Adipocyte (in vitro differentiated cells): ENCODE data around the gene THAP4.

Experiments
- DNase-seq: peaks from one replicate; pipeline ENCODE4 v3.0.0-alpha.2; 2015; ENCODE audit warnings: low read depth
- H3K27me3 ChIP-seq: replicated peaks from 2 replicates; pipeline ENCODE4 v1.7.0; 2013; ENCODE audit warnings: mild to moderate bottlenecking, low read length, moderate library complexity; ENCODE audit not compliant: control insufficient read depth, insufficient read depth
- H3K36me3 ChIP-seq: 2 replicates; pipeline ENCODE4 v1.7.0; 2013; ENCODE audit warnings: low read length, mild to moderate bottlenecking, moderate library complexity; ENCODE audit not compliant: control insufficient read depth, insufficient read depth, severe bottlenecking
- H3K4me1 ChIP-seq: 2 replicates; pipeline ENCODE4 v1.7.0; 2013; ENCODE audit warnings: mild to moderate bottlenecking, low read length, moderate library complexity; ENCODE audit not compliant: control insufficient read depth, insufficient read depth
- H3K4me3 ChIP-seq: 2 replicates; pipeline ENCODE4 v1.7.0; 2013; ENCODE audit warnings: mild to moderate bottlenecking, low read length, moderate library complexity
- H3K9ac ChIP-seq: 2 replicates; pipeline ENCODE4 v1.7.0; 2013; ENCODE audit warnings: mild to moderate bottlenecking, low read length, moderate library complexity
- H3K9me3 ChIP-seq: 2 replicates; pipeline ENCODE4 v1.7.0; 2013; ENCODE audit warnings: mild to moderate bottlenecking, low read length, moderate library complexity; ENCODE audit not compliant: control insufficient read depth

The THAP4 gene

GRCh38 chr2:241607162-241607885 is 29.6 kb downstream of the THAP4 start:
- Histone ChIP-seq H3K27me3 (no peaks in the 10 kb centered on the region), H3K36me3 (peaks cover 33% of the 10 kb centered on the region), H3K9me3 (no peaks in the 10 kb centered on the region), H3K9ac (no peak overlapping the region), H3K4me1 (peaks cover 13% of the 10 kb centered on the region), H3K4me3 (no peak overlapping the region)
- DNase-seq, result no peak

- Histone ChIP-seq H3K4me1 (peaks cover 11% of the 10 kb centered on the region), H3K4me3 (no peak overlapping the region), H3K9me3 (no peaks in the 10 kb centered on the region), H3K36me3 (peaks cover 41% of the 10 kb centered on the region), H3K27me3 (no peaks in the 10 kb centered on the region), H3K9ac (no peak overlapping the region)
- no peak for DNase-seq
These were observed 30.8 kb downstream of the THAP4 start for GRCh38 chr2:241606186-241606585.

- Histone ChIP-seq H3K4me1 (peaks cover under 1% of the 10 kb centered on the region), H3K9me3 (no peaks in the 10 kb centered on the region), H3K36me3 (peaks cover 57% of the 10 kb centered on the region), H3K27me3 (no peaks in the 10 kb centered on the region), H3K9ac (no peak overlapping the region), H3K4me3 (no peak overlapping the region)
- DNase-seq, result no peak
These were observed 33.3 kb downstream of the THAP4 start for GRCh38 chr2:241603686-241604085.

GRCh38 chr2:241602720-241603119 is 34.2 kb downstream of the THAP4 start:
- Histone ChIP-seq H3K4me3 (no peak overlapping the region), H3K36me3 (peaks cover 57% of the 10 kb centered on the region)

GRCh38 chr2:241601841-241602240 is 35.1 kb downstream of the THAP4 start:
- Histone ChIP-seq H3K36me3 (peaks cover 63% of the 10 kb centered on the region), H3K4me1 (peaks cover 13% of the 10 kb centered on the region)

More at GRCh38 chr2:241602720-241603119, 34.2 kb downstream of the THAP4 start:
- Histone ChIP-seq H3K9ac (no peak overlapping the region), H3K4me1 (peaks cover 10% of the 10 kb centered on the region), H3K9me3 (no peaks in the 10 kb centered on the region), H3K27me3 (no peaks in the 10 kb centered on the region)
- DNase-seq, result no peak

GRCh38 chr2:241599615-241600014 is 37.3 kb downstream of the THAP4 start:
- DNase-seq, result no peak

More at GRCh38 chr2:241601841-241602240, 35.1 kb downstream of the THAP4 start:
- H3K4me3 ChIP-seq, result no peak overlapping the region
- no peak overlapping the region for H3K9ac ChIP-seq
- H3K9me3 ChIP-seq, result no peaks in the 10 kb centered on the region
- no peaks in the 10 kb centered on the region for H3K27me3 ChIP-seq
- DNase-seq, result no peak

GRCh38 chr2:241598487-241598886 is 38.5 kb downstream of the THAP4 start:
- Histone ChIP-seq H3K9me3 (no peaks in the 10 kb centered on the region), H3K36me3 (peaks cover 58% of the 10 kb centered on the region), H3K9ac (no peak overlapping the region), H3K4me3 (no peak overlapping the region), H3K4me1 (peaks cover 13% of the 10 kb centered on the region), H3K27me3 (no peaks in the 10 kb centered on the region)
- DNase-seq, result no peak

More at GRCh38 chr2:241599615-241600014, 37.3 kb downstream of the THAP4 start:
- Histone ChIP-seq H3K9ac (no peak overlapping the region), H3K4me3 (no peak overlapping the region), H3K4me1 (peaks cover 13% of the 10 kb centered on the region), H3K27me3 (no peaks in the 10 kb centered on the region), H3K36me3 (peaks cover 53% of the 10 kb centered on the region), H3K9me3 (no peaks in the 10 kb centered on the region)

GRCh38 chr2:241598061-241598460 is 38.9 kb downstream of the THAP4 start:
- H3K27me3 ChIP-seq, result no peaks in the 10 kb centered on the region
- no peak overlapping the region for H3K9ac ChIP-seq
- H3K4me1 ChIP-seq, result peaks cover 13% of the 10 kb centered on the region
- no peak overlapping the region for H3K4me3 ChIP-seq
- H3K36me3 ChIP-seq, result peaks cover 61% of the 10 kb centered on the region
- H3K9me3 ChIP-seq, result no peaks in the 10 kb centered on the region
- DNase-seq, result no peak

- Histone ChIP-seq H3K9me3 (no peaks in the 10 kb centered on the region), H3K36me3 (peaks cover 60% of the 10 kb centered on the region), H3K27me3 (no peaks in the 10 kb centered on the region), H3K4me3 (no peak overlapping the region), H3K9ac (no peak overlapping the region), H3K4me1 (peaks cover 13% of the 10 kb centered on the region)
- DNase-seq, result no peak
These were observed 39.4 kb downstream of the THAP4 start for GRCh38 chr2:241597561-241597960.

GRCh38 chr2:241595600-241596140 is 41.3 kb downstream of the THAP4 start:
- Histone ChIP-seq H3K27me3 (no peaks in the 10 kb centered on the region), H3K4me3 (no peak overlapping the region), H3K4me1 (peaks cover 13% of the 10 kb centered on the region), H3K9me3 (no peaks in the 10 kb centered on the region), H3K36me3 (peaks cover 51% of the 10 kb centered on the region), H3K9ac (no peak overlapping the region)
- DNase-seq, result no peak

GRCh38 chr2:241593271-241593670 is 43.7 kb downstream of the THAP4 start:
- H3K9me3 ChIP-seq, result peaks cover under 1% of the 10 kb centered on the region
- H3K36me3 ChIP-seq, result peaks cover 52% of the 10 kb centered on the region
- no peaks in the 10 kb centered on the region for H3K27me3 ChIP-seq
- no peak for DNase-seq
- H3K4me3 ChIP-seq, result no peak overlapping the region
- H3K4me1 ChIP-seq, result peaks cover 8% of the 10 kb centered on the region
- H3K9ac ChIP-seq, result no peak overlapping the region
